HepG2 (cell line): ENCODE measurements around the gene NEU4. TPM values are rescaled to one million over a fixed set of nuclear protein-coding genes. Genes with fewer than 3 reads are reported as not detected.

Source experiments
- ATAD3A ChIP-seq: sonication (generic); formaldehyde crosslinking; IDR thresholded peaks from 2 replicates; pipeline ENCODE4 v1.4.0; 2020; ENCODE audit warnings: missing genetic modification reagents
- ATF3 ChIP-seq: sonication (generic); formaldehyde crosslinking; IDR thresholded peaks from 2 replicates; pipeline ENCODE4 v1.4.0; 2020; ENCODE audit warnings: missing genetic modification reagents
- ATF4 ChIP-seq, 2 experiments: fragments of 450-650 bp in 1 of 2; sonication (generic) in 1 of 2; formaldehyde crosslinking; IDR thresholded peaks; 2 replicates each; pipeline versions ENCODE4 v1.5.0 to v1.8.0; 2020 to 2022; ENCODE audit warnings: mild to moderate bottlenecking in 1 of 2, missing genetic modification reagents in 1 of 2
- BRF2 ChIP-seq: sonication (generic); formaldehyde crosslinking; IDR thresholded peaks from 2 replicates; pipeline ENCODE4 v1.8.1; 2022; ENCODE audit warnings: mild to moderate bottlenecking, missing genetic modification reagents
- CREBL2 ChIP-seq: sonication (generic); formaldehyde crosslinking; IDR thresholded peaks from 2 replicates; pipeline ENCODE4 v1.8.1; 2023; ENCODE audit warnings: missing genetic modification reagents, mild to moderate bottlenecking, borderline replicate concordance
- DNMT1 ChIP-seq: sonication (generic); formaldehyde crosslinking; IDR thresholded peaks from 2 replicates; pipeline ENCODE4 v1.5.1; 2020; ENCODE audit warnings: mild to moderate bottlenecking, missing genetic modification reagents
- HBP1 ChIP-seq: IDR thresholded peaks from 2 replicates; pipeline ENCODE4 v1.6.1; 2016; ENCODE audit warnings: low read depth, control low read depth
- HNRNPK ChIP-seq: fragments of 200-400 bp; formaldehyde crosslinking; IDR thresholded peaks from 2 replicates; pipeline ENCODE4 v1.6.1; 2018; ENCODE audit warnings: low read length, low read depth, moderate library complexity, mild to moderate bottlenecking; ENCODE audit not compliant: poor library complexity, severe bottlenecking
- KAT7 ChIP-seq: IDR thresholded peaks from 2 replicates; pipeline ENCODE4 v1.6.1; 2018; ENCODE audit warnings: borderline replicate concordance, missing compliant biosample characterization
- PATZ1 ChIP-seq: sonication (generic); formaldehyde crosslinking; IDR thresholded peaks from 2 replicates; pipeline ENCODE4 v1.4.0; 2020; ENCODE audit warnings: missing genetic modification reagents
- PITX1 ChIP-seq: sonication (generic); formaldehyde crosslinking; IDR thresholded peaks from 2 replicates; pipeline ENCODE4 v1.5.1; 2020; ENCODE audit warnings: mild to moderate bottlenecking, missing genetic modification reagents
- RORA ChIP-seq: sonication (generic); formaldehyde crosslinking; IDR thresholded peaks from 2 replicates; pipeline ENCODE4 v1.5.0; 2020; ENCODE audit warnings: mild to moderate bottlenecking, missing genetic modification reagents, moderate library complexity
- RXRA ChIP-seq: sonication (generic); formaldehyde crosslinking; IDR thresholded peaks from 2 replicates; pipeline ENCODE4 v1.5.1; 2020; ENCODE audit warnings: missing genetic modification reagents
- SCMH1 ChIP-seq: sonication (generic); formaldehyde crosslinking; IDR thresholded peaks from 2 replicates; pipeline ENCODE4 v1.9.0; 2021; ENCODE audit warnings: missing genetic modification reagents, mild to moderate bottlenecking, borderline replicate concordance
- TAF1 ChIP-seq: sonication (generic); formaldehyde crosslinking; IDR thresholded peaks from 2 replicates; pipeline ENCODE4 v1.4.0; 2020; ENCODE audit warnings: missing genetic modification reagents
- TOPORS ChIP-seq: sonication (generic); formaldehyde crosslinking; IDR thresholded peaks from 2 replicates; pipeline ENCODE4 v1.8.0; 2023; ENCODE audit warnings: mild to moderate bottlenecking, missing genetic modification reagents
- ZBTB7B ChIP-seq: sonication (generic); formaldehyde crosslinking; IDR thresholded peaks from 2 replicates; pipeline ENCODE4 v1.4.0; 2020; ENCODE audit warnings: missing genetic modification reagents
- ZFP90 ChIP-seq: sonication (generic); formaldehyde crosslinking; IDR thresholded peaks from 2 replicates; pipeline ENCODE4 v1.8.0; 2022; ENCODE audit warnings: missing genetic modification reagents, mild to moderate bottlenecking, inconsistent platforms, borderline replicate concordance
- ZNF253 ChIP-seq: sonication (generic); formaldehyde crosslinking; IDR thresholded peaks from 2 replicates; pipeline ENCODE4 v1.8.0; 2022; ENCODE audit warnings: mild to moderate bottlenecking, missing genetic modification reagents, borderline replicate concordance
- ZNF589 ChIP-seq: sonication (generic); formaldehyde crosslinking; conservative IDR thresholded peaks from 2 replicates; pipeline ENCODE4 v1.8.0; 2022; ENCODE audit warnings: mild to moderate bottlenecking, moderate library complexity, missing genetic modification reagents
- ZNF780A ChIP-seq: sonication (generic); formaldehyde crosslinking; IDR thresholded peaks from 2 replicates; pipeline ENCODE4 v1.8.0; 2022; ENCODE audit warnings: mild to moderate bottlenecking, missing genetic modification reagents, moderate library complexity
- polyA plus RNA-seq, 8 experiments: library from polyadenylated mRNA; depleted of rRNA in 3 of 8; stranded (reverse) in 7 of 8; unstranded in 1 of 8; fragments of >200 nt; fragmentation: Illumina TruSeq in 4 of 8; extraction: Trizol in 4 of 8; gene quantifications; 2 replicates each; pipeline versions ENCODE4 v1.2.1 to v1.2.3, GENCODE V29; 2011 to 2016; ENCODE audit warnings: low read depth in 4 of 8, missing spikeins in 1 of 8, mixed read lengths in 1 of 8; ENCODE audit not compliant: insufficient read depth in 1 of 8
- total RNA-seq, 5 experiments: library from RNA; depleted of rRNA; stranded (reverse); fragments of >200 nt; fragmentation: Illumina TruSeq; extraction: Trizol; gene quantifications; 2 replicates each; pipeline ENCODE4 v1.2.3, GENCODE V29; 2016; ENCODE audit warnings: low read depth in 1 of 5

NEU4 gene
- total and polyA plus RNA-seq, 2 of the 13 experiments (the other 11 are each of a cell fraction or from before 2014, with no cell fraction given), result 53.5 to 107 TPM

- TF ChIP-seq ATF4 (CRISPR knock-in tag; IDR thresholded peaks at IDR 0.05) (no peak), RORA (CRISPR knock-in tag) (no peak), ZNF780A (no peak), ZNF253 (CRISPR knock-in tag) (no peak), KAT7 (no peak), DNMT1 (CRISPR knock-in tag) (no peak), CREBL2 (CRISPR knock-in tag) (no peak), HNRNPK (no peak), BRF2 (no peak), ATF3 (CRISPR knock-in tag) (no peak), TAF1 (CRISPR knock-in tag) (peak; percentile 29; the same call in 1 of the 2 replicates), SCMH1 (no peak), TOPORS (CRISPR knock-in tag) (no peak), ZFP90 (CRISPR knock-in tag) (no peak), RXRA (peak; percentile 41; the same call in 1 of the 2 replicates), ATAD3A (CRISPR knock-in tag) (no peak), HBP1 (no peak), PITX1 (peak; percentile 51; the same call in 1 of the 2 replicates), ZBTB7B (CRISPR knock-in tag) (0 out of 2 replicates have a peak, but pooled peaks have one; percentile 34), ZNF589 (CRISPR knock-in tag) (no peak), PATZ1 (0 out of 2 replicates have a peak, but pooled peaks have one; percentile 27)
These were observed 10.1 kb upstream of the NEU4 start (continued) for GRCh38 chr2:241798631-241799521.
